H1 (cell line): Measurements from ENCODE around the gene RAET1G. TPM values are rescaled to one million over a fixed set of nuclear protein-coding genes. Genes with fewer than 3 reads are reported as not detected.
"Not testable (repeated sequence)": the region's sequence is repeated elsewhere in the genome, so short reads cannot be mapped to it uniquely, and the experiment has no call there.

Source experiments
- CTCF ChIA-PET: fragments of 300-600 bp; sonication (Branson Sonifier 250); formaldehyde crosslinking; loops from one replicate; lab custom pipeline; 2021; ENCODE audit not compliant: partially characterized antibody; lab: Charles Lee
- POLR2A ChIA-PET: fragments of 300-600 bp; sonication (Branson Sonifier 250); formaldehyde crosslinking; loops from one replicate; lab custom pipeline; 2021; ENCODE audit warnings: inconsistent platforms; ENCODE audit not compliant: partially characterized antibody; lab: Charles Lee
- DNase-seq, 2 experiments: peaks; one replicate each; pipeline versions ENCODE4 v3.0.0 to v3.0.0-alpha.2; 2010 to 2022; ENCODE audit warnings: low spot score in 2 of 2, low read depth in 1 of 2, mixed read lengths in 1 of 2
- FAIRE-seq: peaks from 2 replicates; lab custom pipeline; 2011; peaks lifted over from hg19 to GRCh38; lab: Jason Lieb, UNC
- H2AFZ ChIP-seq: 2 replicates; pipeline ENCODE4 v1.8.1; 2012; ENCODE audit warnings: low read length, inconsistent platforms
- H2AK5ac ChIP-seq: 2 replicates; pipeline ENCODE4 v1.6.1; 2013; ENCODE audit warnings: low read depth, low read length
- H2BK120ac ChIP-seq: replicated peaks from 2 replicates; pipeline ENCODE3; 2013; ENCODE audit warnings: low read depth, low read length, inconsistent platforms
- H2BK12ac ChIP-seq: 2 replicates; pipeline ENCODE4 v1.6.1; 2013; ENCODE audit warnings: low read depth, low read length
- H2BK15ac ChIP-seq: 2 replicates; pipeline ENCODE4 v1.6.1; 2013; ENCODE audit warnings: low read length
- H2BK20ac ChIP-seq: 2 replicates; pipeline ENCODE4 v1.6.1; 2013; ENCODE audit warnings: low read length
- H2BK5ac ChIP-seq: 2 replicates; pipeline ENCODE4 v1.6.1; 2013; ENCODE audit warnings: low read depth, low read length
- H3K14ac ChIP-seq: 2 replicates; pipeline ENCODE4 v1.6.1; 2013; ENCODE audit warnings: inconsistent platforms; ENCODE audit not compliant: insufficient read length
- H3K18ac ChIP-seq: 2 replicates; pipeline ENCODE4 v1.6.1; 2013; ENCODE audit warnings: low read length; ENCODE audit errors: extremely low read depth
- H3K23ac ChIP-seq: 2 replicates; pipeline ENCODE4 v1.6.1; 2013; ENCODE audit warnings: inconsistent platforms; ENCODE audit not compliant: insufficient read length
- H3K23me2 ChIP-seq: 2 replicates; pipeline ENCODE4 v1.6.1; 2013; ENCODE audit warnings: low read depth, low read length
- H3K27ac ChIP-seq: 2 replicates; pipeline ENCODE4 v1.6.1; 2011; ENCODE audit warnings: low read depth, low read length, inconsistent platforms
- H3K27me3 ChIP-seq, 4 experiments: replicated peaks in 1 of 4; 1 replicate in 1 of 4; 2 replicates in 3 of 4; pipeline versions ENCODE4 v1.6.1 to v1.8.1; 2011 to 2013; ENCODE audit warnings: low read length in 3 of 4, mild to moderate bottlenecking in 3 of 4, inconsistent platforms in 2 of 4, mixed read lengths in 2 of 4, moderate library complexity in 1 of 4; ENCODE audit not compliant: control insufficient read depth in 3 of 4, insufficient read depth in 3 of 4; ENCODE audit errors: extremely low read depth in 1 of 4
- H3K36me3 ChIP-seq, 4 experiments: 2 replicates each; pipeline versions ENCODE4 v1.6.1 to v1.8.1; 2011 to 2013; ENCODE audit warnings: mild to moderate bottlenecking in 4 of 4, low read length in 3 of 4, moderate library complexity in 2 of 4, control low read depth in 1 of 4, inconsistent platforms in 1 of 4; ENCODE audit not compliant: insufficient read depth in 4 of 4, control insufficient read depth in 2 of 4
- H3K4ac ChIP-seq: replicated peaks from 2 replicates; pipeline ENCODE3; 2013; ENCODE audit warnings: low read length, low read depth, mixed read lengths, inconsistent platforms; ENCODE audit not compliant: insufficient read length
- H3K4me1 ChIP-seq, 4 experiments: replicated peaks in 1 of 4; 1 replicate in 1 of 4; 2 replicates in 3 of 4; pipeline versions ENCODE4 v1.6.1 to v1.8.1; 2011 to 2013; ENCODE audit warnings: low read length in 3 of 4, inconsistent platforms in 2 of 4, mixed read lengths in 1 of 4; ENCODE audit not compliant: insufficient read depth in 4 of 4, control insufficient read depth in 3 of 4
- H3K4me2 ChIP-seq, 2 experiments: 2 replicates each; pipeline versions ENCODE4 v1.6.1 to v1.8.1; 2011 to 2013; ENCODE audit warnings: low read depth in 2 of 2, low read length in 2 of 2, control low read depth in 1 of 2, inconsistent platforms in 1 of 2, mild to moderate bottlenecking in 1 of 2; ENCODE audit not compliant: insufficient read depth in 1 of 2
- H3K4me3 ChIP-seq, 4 experiments: fragments of 200-600, 300-600 bp in 1 of 4; sonication (generic), shearing (Covaris generic), sonication (Bioruptor Twin) in 1 of 4; 2 replicates each; pipeline versions ENCODE4 v1.5.1 to v1.8.1; 2011 to 2016; ENCODE audit warnings: low read length in 4 of 4, low read depth in 3 of 4, control low read depth in 2 of 4, inconsistent platforms in 2 of 4, mild to moderate bottlenecking in 2 of 4, mixed read lengths in 1 of 4, moderate library complexity in 1 of 4; ENCODE audit not compliant: insufficient read depth in 2 of 4; ENCODE audit errors: extremely low read depth in 1 of 4
- H3K56ac ChIP-seq: replicated peaks from 2 replicates; pipeline ENCODE3; 2013; ENCODE audit warnings: low read depth, mild to moderate bottlenecking, mixed read lengths, low read length, inconsistent platforms; ENCODE audit not compliant: insufficient read length
- H3K79me1 ChIP-seq: 2 replicates; pipeline ENCODE4 v1.6.1; 2013; ENCODE audit warnings: low read depth, low read length, control low read depth
- H3K79me2 ChIP-seq, 2 experiments: 2 replicates each; pipeline versions ENCODE4 v1.6.1 to v1.8.1; 2012 to 2013; ENCODE audit warnings: low read length in 2 of 2, mild to moderate bottlenecking in 2 of 2, inconsistent platforms in 1 of 2; ENCODE audit not compliant: insufficient read depth in 2 of 2, control insufficient read depth in 1 of 2
- H3K9ac ChIP-seq, 4 experiments: replicated peaks in 1 of 4; 1 replicate in 1 of 4; 2 replicates in 3 of 4; pipeline versions ENCODE4 v1.6.1 to v1.8.1; 2011 to 2013; ENCODE audit warnings: low read depth in 3 of 4, low read length in 3 of 4, control low read depth in 2 of 4, mild to moderate bottlenecking in 2 of 4, moderate library complexity in 2 of 4, inconsistent platforms in 1 of 4; ENCODE audit errors: extremely low read depth in 1 of 4
- H3K9me3 ChIP-seq, 2 experiments: 2 replicates each; pipeline versions ENCODE4 v1.6.1 to v1.8.1; 2012 to 2013; ENCODE audit warnings: mild to moderate bottlenecking in 2 of 2, moderate library complexity in 2 of 2, control low read depth in 1 of 2, inconsistent platforms in 1 of 2, low read depth in 1 of 2, low read length in 1 of 2, mixed read lengths in 1 of 2; ENCODE audit not compliant: insufficient read depth in 2 of 2
- H4K20me1 ChIP-seq, 2 experiments: replicated peaks in 1 of 2; 2 replicates each; pipeline versions ENCODE3 to v1.8.1; 2011 to 2013; ENCODE audit warnings: inconsistent platforms in 2 of 2, low read length in 2 of 2, mild to moderate bottlenecking in 1 of 2; ENCODE audit not compliant: insufficient read depth in 2 of 2, control insufficient read depth in 1 of 2
- H4K5ac ChIP-seq: 2 replicates; pipeline ENCODE4 v1.6.1; 2013; ENCODE audit warnings: low read length, low read depth, mixed read lengths, inconsistent platforms; ENCODE audit not compliant: insufficient read length
- H4K8ac ChIP-seq: 2 replicates; pipeline ENCODE4 v1.8.0; 2013; ENCODE audit warnings: mild to moderate bottlenecking, moderate library complexity, low read length, inconsistent platforms; ENCODE audit not compliant: insufficient read depth; ENCODE audit errors: extremely low read depth
- H4K91ac ChIP-seq: replicated peaks from 2 replicates; pipeline ENCODE3; 2013; ENCODE audit warnings: low read length, mixed read lengths, inconsistent platforms; ENCODE audit not compliant: insufficient read length
- WGBS, 2 experiments: shearing (Covaris generic) in 1 of 2; methylation state at CpG; one replicate each; pipeline versions ENCODE4 v1.1.6 to v1.1.7; 2013 to 2015; ENCODE audit warnings: low lambda C conversion rate in 2 of 2, mixed read lengths in 2 of 2, inconsistent platforms in 1 of 2, low coverage in 1 of 2, missing lambda C conversion rate in 1 of 2; ENCODE audit not compliant: insufficient replicate concordance in 2 of 2, insufficient coverage in 1 of 2, insufficient read length in 1 of 2; ENCODE audit errors: extremely low coverage in 1 of 2, missing lambda C conversion rate in 1 of 2; 5-methylcytosine and 5-hydroxymethylcytosine counted together
- polyA plus RNA-seq, 7 experiments: library from polyadenylated mRNA; depleted of rRNA in 3 of 7; stranded (reverse) in 5 of 7; unstranded in 2 of 7; fragments of >200 nt in 5 of 7; fragments of 200-250 nt in 2 of 7; gene quantifications; 1 replicate in 5 of 7; 2 replicates in 1 of 7; 4 replicates in 1 of 7; pipeline versions ENCODE4 v1.2.1 to v1.2.3, GENCODE V29; 2011 to 2013; ENCODE audit warnings: missing spikeins in 2 of 7, mixed read lengths in 2 of 7
- total RNA-seq: library from RNA; stranded (reverse); fragmentation: NEBNext Ultra II Directional; extraction: Animal tissue kit (Norgen Biotek cat#: 25700); gene quantifications from 2 replicates; pipeline ENCODE4 v1.2.1, GENCODE V29; 2021

Gene RAET1G
- total and polyA plus RNA-seq, 2 of the 8 experiments (the other 6 are each of a cell fraction or from before 2014, with no cell fraction given) = 0.08 TPM; not detected in 1

DNA sequence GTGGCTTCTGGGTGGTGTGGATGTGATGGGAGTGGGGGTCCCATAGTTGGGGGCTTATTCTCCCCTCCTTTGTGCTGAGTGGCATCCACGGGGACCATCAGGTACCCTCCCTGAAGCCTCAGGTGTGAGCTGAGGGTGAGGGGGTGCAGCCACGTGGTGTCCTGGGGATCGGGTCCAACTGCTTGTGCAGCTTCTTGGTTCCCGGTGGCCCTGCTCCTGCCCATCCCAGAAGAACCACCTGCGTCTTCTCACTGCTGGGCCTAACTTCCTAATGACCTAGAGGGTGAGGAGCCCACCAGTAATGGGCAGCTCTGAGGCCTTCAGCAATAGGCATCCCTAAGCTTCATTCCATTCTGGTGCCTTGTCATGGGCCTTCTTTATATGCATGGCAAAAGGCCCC lies 20.4 kb upstream of the RAET1G start:
- peaks cover 48 to 72% (median 59%) of the 10 kb centered on the region in 4 experiments for H3K27me3 ChIP-seq
- H3K9me3 ChIP-seq, DNase-seq, POLR2A ChIA-PET, H3K4me1 ChIP-seq, H3K23ac ChIP-seq, H3K14ac ChIP-seq, H3K4ac ChIP-seq, H3K56ac ChIP-seq, H2BK5ac ChIP-seq, H4K20me1 ChIP-seq, H4K5ac ChIP-seq, H3K18ac ChIP-seq, H2BK12ac ChIP-seq, H3K36me3 ChIP-seq, FAIRE-seq, H3K4me2 ChIP-seq, H4K8ac ChIP-seq, H3K79me2 ChIP-seq, H2AFZ ChIP-seq, H3K4me3 ChIP-seq, CTCF ChIA-PET, H2BK120ac ChIP-seq, H3K79me1 ChIP-seq, H3K27ac ChIP-seq, H2AK5ac ChIP-seq, H3K9ac ChIP-seq, H4K91ac ChIP-seq, H2BK15ac ChIP-seq, H2BK20ac ChIP-seq: not testable (repeated sequence)
- 75% methylated on average over 5 of the region's 5 CpGs; no CpG with 5 or more reads in 1 of the 2 experiments for WGBS, 2 experiments
- peaks cover 13% of the 10 kb centered on the region; the same call in 1 of the 2 replicates for H3K23me2 ChIP-seq
